WERI-Rb-1 (cell line): ENCODE data around the gene UBE4A.
A peak's percentile ranks its signal among the peaks of the same experiment; 100 is the strongest.

Experiments used
- DNase-seq: peaks from one replicate; pipeline ENCODE4 v3.0.0-alpha.2; 2020
- H3K27ac ChIP-seq: fragments of 250-450 bp; sonication (Bioruptor Pico); 2 replicates; pipeline ENCODE4 v1.5.1; 2020; ENCODE audit warnings: mild to moderate bottlenecking, moderate library complexity
- H3K27me3 ChIP-seq: fragments of 250-450 bp; sonication (Bioruptor Pico); 2 replicates; pipeline ENCODE4 v1.5.1; 2021; ENCODE audit warnings: mild to moderate bottlenecking, low read depth, moderate library complexity; ENCODE audit not compliant: insufficient read depth, severe bottlenecking
- H3K36me3 ChIP-seq: fragments of 250-450 bp; sonication (Bioruptor Pico); 2 replicates; pipeline ENCODE4 v1.5.1; 2020; ENCODE audit warnings: mild to moderate bottlenecking, moderate library complexity
- H3K4me3 ChIP-seq: 2 replicates; pipeline ENCODE4 v1.5.1; 2011; ENCODE audit warnings: low read depth, mild to moderate bottlenecking, control low read depth, low read length
- H3K9me3 ChIP-seq: fragments of 250-450 bp; sonication (Bioruptor Pico); 2 replicates; pipeline ENCODE4 v1.5.1; 2021; ENCODE audit warnings: mild to moderate bottlenecking, moderate library complexity; ENCODE audit not compliant: severe bottlenecking
- CTCF ChIP-seq: IDR thresholded peaks from 2 replicates; pipeline ENCODE4 v1.5.1; 2011; ENCODE audit warnings: low read depth, mild to moderate bottlenecking, control low read depth, inconsistent platforms, low read length

UBE4A gene

DNA sequence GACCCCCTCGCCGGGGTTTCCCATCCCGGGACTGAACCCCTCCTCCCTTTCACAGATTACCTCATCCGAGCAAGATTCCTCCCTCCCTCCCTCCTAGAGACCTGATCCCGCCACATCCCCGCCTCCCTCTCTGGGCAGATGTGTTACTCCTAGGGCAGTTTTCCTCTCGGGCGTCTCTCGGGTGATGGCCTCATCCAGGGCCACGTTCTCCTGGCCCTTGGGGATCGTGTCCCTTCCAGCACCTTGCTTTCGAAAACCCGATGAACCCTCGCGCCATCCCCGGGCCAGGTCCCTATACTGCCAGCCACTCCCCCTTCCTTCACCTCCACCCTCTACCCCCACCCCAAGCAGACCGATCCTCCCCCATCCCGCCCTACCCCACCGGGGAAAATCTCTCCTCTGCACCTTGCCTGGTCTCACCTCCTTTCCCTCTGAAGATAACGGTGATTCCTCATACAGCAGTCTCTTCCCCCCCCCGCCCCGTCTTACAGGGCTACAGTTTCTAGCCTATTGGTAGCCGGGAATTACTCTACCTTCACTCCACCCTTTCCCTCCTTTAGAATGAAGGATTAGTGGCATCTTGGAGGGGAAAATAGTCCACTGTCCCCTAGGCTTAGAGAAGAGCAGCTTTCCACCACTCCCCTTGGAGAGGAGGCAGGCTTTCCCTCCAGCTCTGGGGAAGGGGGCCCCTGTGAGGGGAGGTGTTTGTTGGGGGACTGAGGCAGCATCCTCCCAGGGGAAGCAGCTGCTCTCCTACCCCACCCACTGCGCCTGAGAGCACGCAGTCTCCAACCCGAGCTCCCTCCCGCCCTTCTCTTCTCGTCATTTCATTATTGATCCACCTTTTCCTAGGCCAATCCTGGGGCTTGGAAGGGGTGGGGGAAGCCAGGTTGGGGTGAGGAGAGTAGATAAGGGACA is 78.1 kb downstream of the UBE4A start:
- H3K27ac ChIP-seq, result peak overlapping the region; percentile 93
- no peaks in the 10 kb centered on the region for H3K27me3 ChIP-seq
- no peaks in the 10 kb centered on the region for H3K9me3 ChIP-seq
- DNase-seq, result peak; percentile 78
- H3K4me3 ChIP-seq, result peak overlapping the region; percentile 95
- H3K36me3 ChIP-seq, result peaks cover 34% of the 10 kb centered on the region
- TF ChIP-seq CTCF, result no peak

GRCh38 chr11:118438314-118438931 is 79.0 kb downstream of the UBE4A start:
- H3K9me3 ChIP-seq, result no peaks in the 10 kb centered on the region
- H3K27ac ChIP-seq, result peak overlapping the region; percentile 93
- TF ChIP-seq CTCF, result no peak
- DNase-seq, result peak; percentile 34
- H3K27me3 ChIP-seq, result no peaks in the 10 kb centered on the region
- H3K36me3 ChIP-seq, result peaks cover 34% of the 10 kb centered on the region
- H3K4me3 ChIP-seq, result peak overlapping the region; percentile 95

DNA sequence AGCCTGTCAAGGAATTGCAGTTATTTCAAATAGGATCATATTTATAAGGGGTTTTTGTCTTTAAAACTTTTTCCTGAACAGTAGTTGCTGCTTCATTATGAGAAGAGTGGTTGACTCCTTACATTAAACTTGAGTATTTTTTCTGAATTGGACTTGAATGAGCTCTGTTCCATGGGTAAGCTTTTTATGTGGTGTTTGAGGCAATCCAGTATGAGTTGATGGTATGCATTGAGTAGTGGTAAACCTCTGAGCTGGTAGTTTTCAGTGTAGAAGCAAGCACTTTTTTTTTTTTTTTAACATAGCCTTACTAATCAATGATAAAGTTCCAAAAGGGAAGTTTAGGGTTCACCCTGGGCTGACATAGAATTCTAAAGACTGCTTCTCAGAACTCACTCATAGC is 80.2 kb downstream of the UBE4A start:
- no peak for TF ChIP-seq CTCF
- Histone ChIP-seq H3K27ac (no peak overlapping the region), H3K36me3 (peaks cover 40% of the 10 kb centered on the region), H3K27me3 (no peaks in the 10 kb centered on the region), H3K9me3 (no peaks in the 10 kb centered on the region), H3K4me3 (no peak overlapping the region)
- no peak for DNase-seq

DNA sequence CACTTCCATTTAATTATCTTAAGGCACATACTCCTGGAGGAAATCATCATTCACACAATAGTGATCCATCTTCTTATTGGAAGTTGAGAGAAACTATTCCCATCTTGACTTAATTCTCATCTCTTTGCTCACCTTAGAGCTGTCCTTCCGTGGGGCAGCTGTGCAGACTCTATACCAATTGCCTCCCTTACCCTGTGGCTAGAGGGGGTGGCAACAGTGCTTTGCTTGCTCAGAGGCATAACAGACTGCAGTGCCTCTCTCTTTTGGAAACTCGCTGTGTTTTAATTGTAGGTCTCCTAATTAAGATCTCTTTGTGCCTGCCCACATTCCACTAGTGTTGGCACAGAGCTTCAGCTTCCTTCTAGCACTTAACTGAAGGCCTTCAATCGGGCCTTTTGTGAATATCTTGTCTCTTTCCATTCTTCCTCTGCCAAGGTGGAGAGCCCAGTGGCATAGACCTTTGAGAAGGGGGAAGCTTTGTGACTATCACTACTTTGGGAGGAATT is 82.4 kb downstream of the UBE4A start:
- Histone ChIP-seq H3K27ac (no peak overlapping the region), H3K27me3 (no peaks in the 10 kb centered on the region), H3K36me3 (peaks cover 60% of the 10 kb centered on the region), H3K9me3 (no peaks in the 10 kb centered on the region), H3K4me3 (no peak overlapping the region)
- no peak for TF ChIP-seq CTCF
- no peak for DNase-seq

DNA sequence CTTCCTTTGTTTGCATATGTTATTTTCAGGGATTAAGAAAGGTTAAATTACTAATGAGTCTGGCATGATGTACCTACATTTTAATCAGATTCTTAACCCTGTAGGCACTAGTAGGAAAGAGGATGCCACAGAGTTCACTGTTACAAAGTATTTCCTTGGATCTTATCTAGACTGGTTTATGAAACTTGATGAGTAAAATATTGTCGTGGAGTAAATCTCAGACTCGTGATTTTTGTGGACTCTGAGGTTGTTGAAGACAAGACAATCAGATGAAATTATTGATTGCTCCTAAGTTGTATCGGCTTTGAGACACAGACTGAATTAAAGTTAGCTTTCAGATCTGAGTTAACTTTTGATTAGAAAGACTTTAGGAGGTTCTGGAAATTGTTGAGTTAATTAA is 82.9 kb downstream of the UBE4A start:
- no peak for DNase-seq
- Histone ChIP-seq H3K9me3 (no peaks in the 10 kb centered on the region), H3K27me3 (no peaks in the 10 kb centered on the region), H3K4me3 (no peak overlapping the region), H3K36me3 (peaks cover 62% of the 10 kb centered on the region), H3K27ac (no peak overlapping the region)
- no peak for TF ChIP-seq CTCF
